Stimulated activated CD8-positive, alpha-beta memory T cell treated with anti-CD3 and anti-CD28 coated beads, Interleukin-12 subunit alpha, Interleukin-12 subunit beta, amount 100 ng/mL, for 24 hours (primary cell): ENCODE data around the gene SORL1.

ENCODE experiments used
- DNase-seq: peaks from one replicate; pipeline ENCODE4 v3.0.0-alpha.2; 2020; ENCODE audit errors: extremely low read depth

The SORL1 gene

GRCh38 chr11:121453589-121454299 is 1.6 kb downstream of the SORL1 start:
- no peak for DNase-seq

DNA sequence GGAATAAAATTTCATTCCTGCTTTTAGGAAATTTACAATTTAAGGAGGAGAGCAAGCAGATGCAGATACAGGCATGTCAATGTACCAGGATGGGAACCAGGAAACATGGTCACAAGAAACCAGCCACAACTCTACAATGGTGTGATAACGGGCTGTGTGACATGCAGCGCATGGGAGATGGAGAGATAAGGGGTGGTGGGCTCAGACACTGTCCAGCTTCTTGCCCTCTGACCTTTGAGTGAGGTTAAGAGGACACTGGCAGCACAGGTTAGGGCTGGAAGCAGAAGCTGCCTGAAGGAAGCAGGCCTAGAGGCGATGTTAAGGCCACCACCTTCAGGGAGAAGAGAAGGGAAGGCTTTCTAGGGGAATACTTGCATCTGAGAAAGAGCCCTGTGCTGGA is 3.0 kb downstream of the SORL1 start:
- DNase-seq: no peak

DNA sequence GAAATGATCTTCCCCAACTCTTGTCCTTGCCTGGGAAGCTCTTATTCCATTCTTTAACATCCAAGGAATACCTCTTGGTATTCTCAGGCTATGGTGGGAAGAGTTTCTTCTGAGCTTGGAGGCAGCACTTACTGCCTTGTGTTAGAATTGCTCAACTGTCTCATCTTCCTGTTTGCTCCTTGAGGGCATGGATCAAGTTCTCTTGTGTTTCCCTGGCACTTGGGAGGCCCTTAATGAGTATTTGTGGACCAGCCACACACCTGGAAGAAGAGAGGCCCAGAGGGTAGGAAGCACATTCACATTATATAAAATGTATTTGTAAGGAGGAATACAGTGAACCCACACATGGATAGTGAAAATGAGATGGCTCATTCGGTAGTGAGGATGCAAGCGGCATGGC is 4.0 kb downstream of the SORL1 start:
- DNase-seq: no peak

GRCh38 chr11:121456816-121457431 is 4.8 kb downstream of the SORL1 start:
- DNase-seq: no peak

- no peak for DNase-seq
Measured at GRCh38 chr11:121458551-121458950, 6.4 kb downstream of the SORL1 start.

DNA sequence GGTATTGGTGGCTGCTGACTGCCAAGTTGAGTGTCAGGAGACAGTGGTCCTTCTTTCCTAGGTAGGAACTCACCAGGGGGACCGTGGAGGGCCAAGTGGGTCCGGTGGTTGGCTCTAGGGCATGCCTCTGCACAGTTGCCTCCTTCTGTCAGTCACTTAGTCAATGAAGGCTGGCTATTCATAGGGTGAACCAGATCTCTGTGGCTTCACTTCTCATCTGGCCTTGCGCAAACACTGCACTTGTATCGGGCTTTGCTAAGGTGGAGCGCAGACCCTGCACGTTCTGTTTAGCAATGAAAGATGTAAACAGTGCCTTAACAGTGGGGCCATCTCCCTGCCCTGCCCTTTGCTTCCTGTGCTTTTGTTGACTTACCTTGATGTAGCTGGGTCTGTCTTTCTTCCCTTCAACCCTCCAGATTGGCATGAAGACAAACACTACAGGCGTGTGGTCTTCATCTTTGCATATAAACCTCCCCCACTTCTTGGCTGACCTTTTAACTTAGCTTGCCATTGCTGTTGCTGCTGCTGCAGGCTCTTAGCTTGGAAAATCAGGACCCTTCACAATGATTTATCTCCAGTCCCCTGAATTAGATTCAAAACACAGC is 7.4 kb downstream of the SORL1 start:
- DNase-seq: no peak

DNA sequence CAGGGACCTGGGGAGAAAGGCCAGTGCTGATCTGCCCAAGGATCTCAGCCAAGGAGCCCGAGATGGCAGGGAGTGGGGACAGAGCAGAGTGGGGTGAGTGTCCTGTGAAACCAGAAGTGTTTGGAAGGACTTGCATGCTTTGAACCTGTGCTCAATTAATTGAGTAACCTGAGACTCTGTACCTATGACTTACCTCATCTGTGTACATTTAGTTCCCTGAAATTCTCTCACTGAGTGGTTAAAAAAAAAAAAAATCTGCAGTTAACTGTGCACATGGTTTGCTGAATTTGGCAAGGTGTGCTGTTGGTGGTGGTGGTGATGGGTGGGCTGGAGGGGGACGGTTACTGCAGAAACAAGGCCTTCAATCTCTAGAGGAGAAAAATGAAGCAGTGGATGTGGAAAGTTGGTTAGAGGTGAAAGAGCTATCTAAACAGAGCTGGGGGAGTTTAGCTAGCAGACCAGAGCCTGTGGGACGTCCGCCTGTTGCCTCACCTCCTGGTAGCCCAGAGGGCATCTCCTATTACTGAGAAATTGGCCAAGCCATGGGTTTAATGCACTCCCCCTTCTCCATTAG is 8.9 kb downstream of the SORL1 start:
- DNase-seq: no peak

GRCh38 chr11:121461843-121462242 is 9.7 kb downstream of the SORL1 start:
- DNase-seq: no peak

DNA sequence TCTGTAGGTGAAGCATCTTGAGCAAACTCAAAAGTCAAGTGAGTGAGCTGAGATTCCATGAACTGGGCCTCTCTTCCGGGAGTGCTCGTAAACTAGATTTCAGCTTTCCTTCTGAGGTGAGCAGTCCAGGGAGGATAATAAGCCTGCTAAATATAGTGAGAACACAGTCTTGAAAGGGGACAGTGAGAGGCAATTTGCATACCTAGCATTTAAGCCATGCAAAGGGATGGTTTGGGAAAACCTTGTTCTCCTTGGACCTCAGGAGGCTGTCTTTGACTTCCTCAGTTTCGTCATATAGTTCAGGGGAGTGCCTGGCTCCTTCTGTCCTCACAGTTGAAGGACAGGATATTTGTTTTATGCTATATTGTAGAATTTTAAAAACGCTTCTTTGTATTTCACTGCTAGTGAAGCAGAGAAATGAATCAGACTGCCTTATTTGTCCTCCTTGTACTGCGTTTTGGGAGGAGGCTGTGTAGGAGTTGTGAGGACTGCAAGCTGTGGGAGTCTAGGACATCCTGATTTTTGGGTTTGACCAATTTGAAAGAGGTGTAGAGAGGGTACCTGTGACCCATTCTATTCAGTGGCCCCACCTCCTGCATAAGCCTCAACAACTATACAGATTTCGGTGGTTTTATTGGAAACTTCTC is 11.7 kb downstream of the SORL1 start:
- no peak for DNase-seq

DNA sequence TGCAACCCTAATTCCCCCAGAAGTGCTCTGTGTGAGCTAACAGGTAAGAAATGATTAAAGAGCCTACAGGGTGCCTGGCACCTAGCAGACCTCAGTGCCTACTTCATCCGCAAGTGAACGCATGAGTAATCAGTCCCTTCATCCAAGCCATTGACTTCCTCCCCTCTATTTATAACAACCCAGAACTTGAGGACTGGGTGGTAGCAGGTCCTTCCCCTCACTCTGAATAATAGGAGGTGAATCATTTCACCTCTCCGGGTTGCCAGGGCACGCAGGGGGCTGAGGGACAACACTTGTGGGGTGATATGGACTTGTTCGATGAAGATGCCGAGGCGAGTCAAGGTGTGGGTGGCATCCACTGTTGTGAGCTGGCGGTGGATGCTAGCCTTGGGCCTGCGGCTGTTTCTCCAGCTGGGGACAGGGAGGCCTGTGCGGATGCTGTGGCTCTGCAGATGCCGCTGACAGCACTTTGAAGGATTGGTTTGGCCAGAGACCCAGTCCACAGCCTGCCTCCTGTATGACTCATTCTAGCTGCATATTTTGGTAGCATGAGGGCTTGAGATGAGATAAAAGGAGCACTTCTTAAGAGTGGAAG is 12.3 kb downstream of the SORL1 start:
- no peak for DNase-seq

GRCh38 chr11:121465709-121466062 is 13.6 kb downstream of the SORL1 start:
- DNase-seq: no peak

GRCh38 chr11:121466063-121466794 is 14.1 kb downstream of the SORL1 start:
- no peak for DNase-seq

DNA sequence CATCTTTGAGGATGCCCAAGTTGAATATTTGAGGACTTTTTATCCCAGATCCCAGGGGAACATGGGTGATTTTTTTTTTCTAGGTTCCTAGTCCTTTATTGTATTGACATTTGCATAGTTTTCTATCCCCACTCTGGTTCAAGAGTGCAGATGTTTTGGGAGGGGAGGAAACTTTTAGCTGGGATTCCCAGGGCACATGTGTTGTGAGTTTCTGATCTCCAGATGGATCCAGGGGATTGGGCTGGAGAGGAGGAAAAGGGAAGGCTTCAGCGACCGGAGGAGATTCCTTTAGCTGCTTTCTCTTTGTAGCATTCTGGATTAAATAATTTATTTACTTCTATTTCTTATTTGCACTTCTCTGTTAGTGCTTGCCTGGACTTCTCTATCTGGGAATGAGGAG is 15.4 kb downstream of the SORL1 start:
- no peak for DNase-seq

DNA sequence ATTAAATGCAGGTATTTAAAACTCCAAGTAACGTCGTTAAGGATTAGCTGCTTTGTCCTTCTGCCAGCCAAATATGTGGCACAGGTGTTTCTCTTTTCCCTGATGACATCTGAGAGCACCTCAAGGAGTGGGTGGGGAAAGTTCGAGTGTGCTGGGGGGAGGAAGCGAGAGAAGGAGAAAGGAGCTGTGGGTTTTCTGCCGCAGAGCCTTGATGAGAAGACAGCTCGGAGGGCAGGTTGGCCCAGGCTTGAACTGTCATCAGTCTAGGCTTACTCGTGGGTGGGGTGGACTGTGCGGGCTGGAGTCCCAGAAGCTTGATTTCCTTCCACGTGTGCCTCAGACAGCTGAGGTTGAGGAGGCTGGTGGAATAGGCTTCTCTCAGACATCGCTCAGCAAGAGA is 15.9 kb downstream of the SORL1 start:
- no peak for DNase-seq

DNA sequence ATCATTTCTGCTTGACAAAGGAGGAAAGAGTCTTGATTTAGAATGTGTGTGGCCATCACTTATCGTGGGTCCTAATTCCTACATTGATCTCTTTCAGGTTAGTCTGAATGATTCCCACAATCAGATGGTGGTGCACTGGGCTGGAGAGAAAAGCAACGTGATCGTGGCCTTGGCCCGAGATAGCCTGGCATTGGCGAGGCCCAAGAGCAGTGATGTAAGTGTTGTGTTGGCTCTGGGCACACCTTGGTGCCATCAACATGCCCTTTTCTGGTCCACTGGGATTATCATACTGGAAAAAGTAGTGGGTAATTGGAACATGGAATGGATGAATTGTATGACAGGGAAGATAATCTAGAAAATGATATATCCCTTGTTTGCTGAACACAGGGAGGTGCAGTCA is 17.8 kb downstream of the SORL1 start:
- DNase-seq: no peak

DNA sequence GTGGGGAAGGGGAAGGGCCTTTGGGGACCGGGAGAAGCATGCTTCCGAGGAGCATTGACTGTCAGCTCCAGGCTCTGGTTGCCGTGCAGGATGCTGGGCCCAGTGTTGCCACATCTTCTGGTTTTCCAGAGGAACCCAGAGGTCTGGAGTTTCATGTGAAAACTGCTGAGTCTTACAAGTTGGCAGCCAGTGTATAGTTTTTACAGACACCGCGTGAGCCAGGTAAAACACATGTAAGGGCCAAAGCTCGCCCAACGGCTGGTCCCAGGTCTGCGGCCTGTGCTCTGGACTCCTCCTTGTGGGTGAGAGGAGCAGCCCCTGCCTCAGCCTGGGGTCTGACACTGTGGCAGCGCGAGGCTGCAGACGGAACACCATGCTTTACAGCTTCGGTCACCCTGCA is 19.1 kb downstream of the SORL1 start:
- no peak for DNase-seq

DNA sequence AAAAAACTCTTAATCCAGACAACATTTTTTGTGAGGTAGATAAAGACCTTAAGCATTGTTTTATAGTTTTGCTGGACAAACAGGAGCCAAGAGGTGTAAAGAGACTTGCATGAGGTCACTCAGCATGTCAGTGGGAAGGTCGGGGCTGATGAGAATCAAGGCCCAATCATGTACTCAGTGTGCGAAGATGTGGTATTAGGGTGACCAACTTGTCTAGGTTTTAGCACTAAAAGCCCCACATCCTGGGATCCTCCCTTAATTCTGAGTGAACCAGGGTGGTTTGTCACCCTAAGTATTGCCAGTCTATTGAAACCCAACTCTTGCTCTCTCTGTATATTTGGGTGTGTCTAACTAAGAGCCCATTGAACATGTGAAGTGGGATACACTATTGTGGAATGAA is 20.2 kb downstream of the SORL1 start:
- DNase-seq: no peak

- DNase-seq: no peak
Measured at GRCh38 chr11:121473064-121473777, 21.1 kb downstream of the SORL1 start.

DNA sequence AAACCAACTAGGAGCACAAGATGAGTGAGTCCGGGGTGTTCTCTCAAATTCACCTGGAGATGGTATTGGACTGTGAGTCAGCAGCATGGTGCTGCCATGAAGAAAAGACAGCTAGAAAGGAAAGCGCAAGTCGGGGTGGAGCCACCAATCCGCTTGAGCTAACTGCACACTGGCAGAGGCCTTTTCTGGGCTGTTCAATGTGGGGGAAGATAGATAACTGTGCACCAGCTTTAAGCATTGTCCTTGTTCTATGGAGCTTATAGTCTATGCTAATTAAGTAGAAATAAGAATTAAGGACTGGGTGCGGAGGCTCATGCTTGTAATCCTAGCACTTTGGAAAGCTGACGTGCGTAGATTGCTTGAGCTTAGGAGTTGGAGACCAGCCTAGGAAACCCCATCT is 22.6 kb downstream of the SORL1 start:
- DNase-seq: no peak

- no peak for DNase-seq
Measured at GRCh38 chr11:121476379-121477032, 24.4 kb downstream of the SORL1 start.
